Placental epithelial cell (primary cell): ENCODE data around the gene MALSU1. TPM values are rescaled to one million over a fixed set of nuclear protein-coding genes. Genes with fewer than 3 reads are reported as not detected.

Source experiments
- total RNA-seq: library from RNA; depleted of rRNA; stranded (reverse); fragments of >200 nt; gene quantifications from 2 replicates; pipeline ENCODE4 v1.2.3, GENCODE V29; 2012

MALSU1 gene
- total RNA-seq: 32.1 and 38.5 TPM in 2 replicates

GRCh38 chr7:23298885-23299769, at the start of gene MALSU1:
Gene MALSU1 (plus strand): TSS chr7:23299339. CDS start chr7:23299353, 14 bp downstream.

Other genes with a start within 250 kb of the MALSU1 start
- 18.5 and 27.4 TPM in 2 replicates for gene KLHL7, start 193.6 kb upstream of the MALSU1 start, total RNA-seq
- gene NUP42, start 117.3 kb upstream of the MALSU1 start, total RNA-seq: 18.9 and 19.2 TPM in 2 replicates
- 2.0 and 4.9 TPM in 2 replicates for gene GPNMB, start 52.6 kb upstream of the MALSU1 start, total RNA-seq
- gene IGF2BP3, start 171.2 kb downstream of the MALSU1 start, total RNA-seq: 72.6 and 93.9 TPM in 2 replicates
- gene TRA2A, start 232.6 kb downstream of the MALSU1 start, total RNA-seq: 23.6 and 48.6 TPM in 2 replicates